NAMALWA (cell line): Measurements from ENCODE around the gene BEST3.
"Not testable (repeated sequence)": the region's sequence is repeated elsewhere in the genome, so short reads cannot be mapped to it uniquely, and the experiment has no call there.

Experiments used
- DNase-seq: peaks from one replicate; pipeline ENCODE4 v3.0.0-alpha.2; 2015; ENCODE audit warnings: low spot score

The BEST3 gene

DNA sequence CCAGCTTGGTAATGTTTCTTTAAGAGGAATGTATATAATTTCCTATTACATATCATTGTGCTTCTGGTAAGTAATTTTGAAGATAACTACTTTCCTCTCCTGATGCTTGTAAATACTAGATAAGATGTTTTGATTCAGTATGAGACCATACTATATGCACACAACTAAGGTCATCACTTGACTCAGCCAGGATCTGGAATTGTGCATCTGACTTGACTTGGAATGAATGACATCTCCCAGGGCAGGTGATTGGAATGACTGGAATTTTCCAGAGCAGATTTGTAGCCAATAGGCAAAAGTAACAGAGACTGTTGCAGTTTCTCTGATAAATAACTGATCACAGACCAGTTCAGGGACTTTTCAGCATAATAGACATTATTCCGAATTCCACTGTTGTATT lies 11.1 kb downstream of the BEST3 start:
- DNase-seq = no peak

DNA sequence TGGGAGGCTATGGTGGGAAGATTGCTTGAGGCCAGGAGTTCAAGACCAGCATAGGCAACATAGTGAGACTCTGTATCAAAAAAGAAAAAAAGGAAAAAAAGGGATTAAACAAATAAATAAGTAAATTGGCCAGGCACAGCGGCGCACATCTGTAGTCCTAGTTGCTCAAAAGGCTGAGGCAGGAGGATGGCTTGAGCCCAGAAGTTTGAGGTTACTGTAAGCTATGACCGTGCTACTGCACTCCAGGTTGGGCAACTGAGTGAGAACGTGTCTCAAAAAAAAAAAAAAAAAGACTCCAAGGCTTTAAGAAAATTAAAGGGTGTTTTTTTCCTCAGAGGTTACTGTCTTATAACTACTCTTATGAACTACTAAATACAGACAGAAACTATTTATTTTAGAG lies 11.7 kb downstream of the BEST3 start:
- DNase-seq = no peak

DNA sequence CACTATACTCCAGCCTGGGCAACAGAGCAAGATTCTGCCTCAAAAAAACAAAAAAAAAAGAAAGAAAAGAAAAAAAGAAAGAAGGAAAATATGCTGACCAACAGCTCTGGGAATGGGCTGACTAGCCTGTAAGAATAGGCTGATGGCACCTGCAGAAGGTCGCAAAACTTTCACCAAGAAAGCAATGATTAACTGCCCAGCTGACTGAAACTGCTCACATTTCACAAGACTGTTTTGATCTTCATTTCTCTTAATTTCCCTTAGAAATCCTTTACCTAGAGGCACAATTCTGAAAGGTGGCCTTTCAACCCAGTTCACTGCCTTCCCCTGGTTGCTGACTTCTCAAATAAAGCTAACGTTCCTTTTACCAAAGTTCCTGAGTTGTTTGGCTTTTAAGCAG lies 12.4 kb downstream of the BEST3 start:
- no peak for DNase-seq

DNA sequence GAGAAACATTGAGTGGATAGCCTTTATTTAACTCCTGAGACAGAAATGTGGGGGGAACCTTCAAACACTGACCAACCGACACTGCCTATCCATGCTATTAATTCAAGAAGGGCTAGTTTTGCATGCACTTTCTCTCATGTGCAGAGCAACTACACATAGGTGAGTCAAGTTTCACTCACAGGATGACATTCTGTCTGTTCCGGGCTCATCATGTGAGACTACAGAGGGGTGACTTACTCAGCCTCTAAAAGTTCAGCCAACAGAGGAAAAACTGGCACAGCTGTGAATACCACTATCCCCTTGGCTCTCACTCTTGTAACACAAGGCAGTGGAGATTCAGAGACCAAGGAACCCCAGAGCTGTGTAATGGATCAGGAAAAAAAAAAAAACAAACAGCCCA lies 13.3 kb downstream of the BEST3 start:
- no peak for DNase-seq

DNA sequence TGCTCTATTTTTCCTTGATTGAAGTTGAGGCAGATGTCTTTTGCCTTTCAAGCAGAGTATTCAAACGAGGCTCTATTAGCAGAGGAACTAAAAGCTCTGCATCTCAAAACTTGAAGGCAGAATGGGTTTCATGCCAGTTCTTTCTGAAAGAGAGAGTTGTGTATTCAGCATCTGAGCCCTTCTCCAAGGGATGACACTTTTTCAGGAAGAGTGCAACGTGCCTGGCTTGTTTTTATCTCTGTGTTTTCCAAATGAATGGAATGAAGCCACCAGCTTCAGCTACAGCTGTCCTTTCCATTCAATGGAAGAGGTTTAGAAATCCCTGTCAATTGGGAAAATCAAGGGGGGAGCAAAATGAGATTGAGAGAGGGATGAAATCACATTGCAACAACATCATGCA lies 14.6 kb downstream of the BEST3 start:
- no peak for DNase-seq

DNA sequence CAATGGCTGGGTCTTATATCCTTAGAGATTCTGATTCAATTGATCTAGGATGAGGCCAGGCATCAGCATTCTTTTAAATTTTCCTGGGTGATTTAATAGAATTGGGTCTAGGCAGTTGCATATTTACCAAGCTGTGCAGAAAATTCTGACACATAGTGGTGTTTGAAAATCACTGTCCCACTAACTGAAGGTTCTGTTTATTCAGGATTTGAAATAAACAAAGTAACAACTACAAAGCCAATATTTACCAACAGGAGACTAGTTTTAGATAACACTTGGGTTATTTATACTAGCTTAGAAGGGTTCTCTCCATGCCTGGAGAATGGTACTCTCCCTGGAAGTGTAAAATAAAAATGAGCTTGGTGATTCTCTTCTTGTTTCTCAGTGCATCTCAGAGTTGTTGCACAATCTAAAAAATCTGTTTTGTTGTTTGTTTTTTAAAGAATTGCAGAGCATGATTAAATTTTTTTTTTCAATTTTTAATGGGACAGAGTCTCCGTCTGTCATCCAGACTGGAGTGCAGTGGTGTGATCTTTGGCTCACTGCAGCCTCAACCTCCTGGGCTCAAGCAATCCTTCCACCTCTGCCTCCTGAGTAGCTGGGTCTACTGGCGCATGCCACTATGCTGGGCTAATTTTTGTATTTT lies 16.9 kb downstream of the BEST3 start:
- DNase-seq = no peak

DNA sequence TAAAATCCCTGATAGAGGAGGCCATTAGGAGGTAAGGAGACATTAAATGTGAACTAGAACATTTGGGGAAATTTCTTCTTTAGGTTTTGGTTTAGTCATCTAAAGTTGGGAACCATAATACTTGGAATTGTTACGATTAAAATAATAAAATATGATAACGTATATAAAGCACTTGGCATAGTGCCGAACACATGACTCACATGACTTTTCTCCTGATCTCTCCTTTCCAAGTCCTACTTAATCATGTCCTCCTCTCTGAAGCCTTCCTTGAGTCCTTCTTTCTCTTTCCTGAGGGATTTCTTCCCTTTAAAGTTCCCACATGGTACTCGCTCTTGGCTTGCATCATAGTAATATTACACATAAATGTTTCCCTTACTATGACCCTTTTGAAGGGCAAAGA lies 20.0 kb downstream of the BEST3 start:
- DNase-seq = no peak

DNA sequence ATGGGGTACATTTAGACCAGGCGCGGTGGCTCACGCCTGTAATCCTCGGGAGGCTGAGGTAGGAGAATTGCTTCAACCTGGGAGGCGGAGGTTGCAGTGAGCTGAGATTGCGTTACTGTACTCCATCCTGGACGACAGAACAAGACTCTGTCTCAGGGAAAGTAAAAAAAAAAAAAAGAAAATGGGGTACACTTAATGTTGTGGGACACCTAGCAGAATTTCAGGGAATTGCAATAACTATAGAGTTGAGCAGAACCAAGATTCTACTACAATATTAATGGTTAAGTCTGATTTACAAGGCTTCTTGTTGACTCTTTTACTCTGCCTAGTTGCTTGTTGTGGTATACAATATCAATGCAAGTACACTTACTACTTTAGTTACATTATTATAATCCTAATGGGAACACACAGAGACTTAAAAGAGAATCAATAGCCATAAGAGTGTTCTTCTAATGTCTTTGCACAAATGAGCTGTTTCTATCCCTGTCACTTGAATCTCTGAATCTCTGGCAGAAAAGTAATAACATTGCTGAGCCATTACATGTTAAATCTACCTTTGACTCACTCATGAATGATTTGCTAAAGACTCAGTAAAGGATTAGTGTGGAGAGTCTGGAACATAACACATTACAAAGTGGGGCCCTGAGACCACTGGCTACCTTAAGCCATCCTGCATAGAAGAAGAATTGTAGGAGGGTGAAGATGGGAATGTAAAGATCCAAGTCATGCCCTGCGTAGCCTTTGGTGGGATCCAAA lies 22.7 kb downstream of the BEST3 start:
- peak; percentile 15 for DNase-seq

DNA sequence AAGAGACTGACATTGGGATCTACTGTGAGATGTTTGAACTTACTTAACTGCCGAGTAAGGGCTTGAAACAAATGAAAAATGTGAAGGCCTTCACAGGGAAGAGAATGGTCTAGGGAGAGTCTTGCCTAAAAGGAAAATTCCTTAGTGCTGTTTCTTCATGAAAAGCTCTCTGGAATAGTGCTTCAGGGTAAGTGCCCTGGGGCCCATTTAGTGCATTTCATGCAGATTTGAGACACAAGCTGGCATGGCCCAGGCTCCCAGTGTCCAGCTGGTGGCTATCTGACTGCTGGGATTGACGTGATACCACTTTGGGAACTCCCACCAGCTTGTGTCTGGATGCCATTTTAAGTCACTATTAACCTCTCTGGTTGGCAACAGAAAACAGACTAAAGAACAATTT lies 26.9 kb downstream of the BEST3 start:
- no peak for DNase-seq

DNA sequence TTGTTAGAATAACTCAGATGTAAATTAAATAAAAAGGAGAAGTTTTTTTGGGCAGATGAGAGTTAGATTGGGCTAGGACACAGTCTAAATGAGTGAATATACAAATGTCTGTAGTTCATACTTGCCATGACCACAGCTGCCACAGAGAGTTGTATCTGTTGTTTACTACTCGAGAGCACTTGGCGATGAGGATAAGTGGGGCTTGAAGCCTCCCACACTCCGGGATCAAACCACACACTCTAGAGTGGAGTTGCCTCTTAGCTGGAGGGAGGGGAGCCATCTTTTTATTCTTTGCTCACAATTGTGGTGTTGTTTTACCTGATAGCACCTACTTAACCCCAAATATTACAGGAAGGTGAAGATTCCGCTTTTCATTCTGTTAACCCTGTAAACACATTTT lies 27.5 kb downstream of the BEST3 start:
- DNase-seq = no peak

DNA sequence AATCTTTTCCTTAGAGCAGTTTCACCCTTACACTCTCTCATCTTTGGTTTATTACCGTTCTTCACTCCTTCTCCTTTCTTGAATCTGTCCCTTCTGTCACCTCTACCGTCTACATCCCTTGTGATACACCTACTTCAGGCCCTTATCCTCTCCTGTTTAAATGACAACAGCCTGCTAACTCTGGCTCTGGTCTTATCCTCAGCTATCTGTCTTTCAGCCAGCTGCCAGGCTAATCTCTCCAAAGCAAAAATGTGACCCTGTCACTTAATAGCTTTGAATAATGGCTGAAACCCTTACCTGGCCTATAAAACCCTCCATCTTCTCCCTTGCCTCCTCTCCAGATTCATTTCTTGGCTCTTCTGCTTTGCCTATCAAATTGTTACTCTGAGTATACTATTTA lies 32.3 kb downstream of the BEST3 start:
- DNase-seq = no peak

DNA sequence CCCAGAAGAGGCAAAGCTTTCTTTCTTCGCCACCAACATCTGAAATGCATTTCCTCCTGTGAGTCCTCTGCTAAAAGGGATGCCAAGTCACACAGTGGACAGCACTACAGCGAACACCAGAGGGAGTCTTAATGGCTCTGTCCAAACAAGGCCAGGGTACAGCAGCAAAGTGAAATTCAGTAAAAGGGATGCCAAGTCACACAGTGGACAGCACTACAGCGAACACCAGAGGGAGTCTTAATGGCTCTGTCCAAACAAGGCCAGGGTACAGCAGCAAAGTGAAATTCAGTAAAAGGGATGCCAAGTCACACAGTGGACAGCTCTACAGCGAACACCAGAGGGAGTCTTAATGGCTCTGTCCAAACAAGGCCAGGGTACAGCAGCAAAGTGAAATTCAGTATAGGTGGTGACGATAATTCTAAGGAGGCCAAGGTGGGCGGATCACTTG lies 34.1 kb downstream of the BEST3 start:
- not testable (repeated sequence) for DNase-seq

DNA sequence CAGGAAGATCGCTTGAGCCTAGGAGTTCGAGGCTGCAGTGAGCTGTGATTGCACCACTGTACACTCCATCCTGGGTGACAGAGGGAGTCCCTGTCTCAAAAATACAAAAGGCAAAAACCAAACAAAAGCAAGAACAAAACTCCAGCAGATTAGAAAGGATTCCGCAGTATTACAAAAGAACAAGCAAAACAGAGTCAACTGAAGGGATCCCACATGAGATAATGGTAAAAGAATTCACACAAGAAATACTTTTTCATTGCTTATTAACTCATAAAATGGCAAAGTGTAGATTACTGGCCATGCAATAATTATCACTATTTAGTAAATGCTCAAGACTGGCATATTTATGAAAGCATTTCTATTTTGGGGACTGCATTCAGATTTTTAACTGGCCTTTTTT lies 35.4 kb downstream of the BEST3 start:
- DNase-seq = no peak

DNA sequence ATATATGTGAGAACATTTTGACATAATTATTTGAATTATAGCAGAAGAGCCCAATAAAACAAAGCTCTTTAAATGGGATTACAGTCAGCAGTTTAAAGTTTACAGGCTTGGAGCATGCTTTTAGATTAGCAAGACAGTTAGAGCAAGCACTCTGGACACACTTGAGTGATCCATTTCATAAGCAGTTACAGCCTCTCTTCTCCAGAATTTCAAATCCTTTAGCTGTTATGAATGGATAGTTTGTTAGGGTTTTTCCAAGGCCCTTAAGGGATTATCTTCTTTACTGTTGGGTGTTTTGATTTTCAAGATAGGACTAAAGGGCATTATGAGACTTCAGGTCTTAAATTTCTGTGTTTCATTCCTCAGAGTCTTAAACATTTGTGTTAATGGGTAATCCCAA lies 36.3 kb downstream of the BEST3 start:
- DNase-seq = no peak

DNA sequence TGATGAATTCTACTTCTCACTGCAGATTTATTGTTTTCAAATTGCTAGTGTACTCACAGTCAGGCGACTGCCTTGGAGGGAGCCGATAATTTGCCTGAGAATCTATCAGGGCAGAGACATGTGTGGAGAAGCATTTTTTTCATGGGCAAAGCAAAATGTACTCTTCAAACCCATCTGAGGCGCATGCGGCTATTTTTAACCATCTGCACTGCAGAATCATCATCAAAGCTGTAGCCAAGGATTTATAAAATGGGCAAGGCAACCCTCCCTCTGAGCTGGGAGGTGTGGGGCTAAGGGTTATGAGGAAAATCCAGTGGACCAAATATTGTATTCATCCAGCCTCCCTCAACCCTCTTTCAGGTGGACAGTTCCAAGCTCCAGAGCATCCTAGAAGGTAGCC lies 37.7 kb downstream of the BEST3 start:
- DNase-seq = no peak

DNA sequence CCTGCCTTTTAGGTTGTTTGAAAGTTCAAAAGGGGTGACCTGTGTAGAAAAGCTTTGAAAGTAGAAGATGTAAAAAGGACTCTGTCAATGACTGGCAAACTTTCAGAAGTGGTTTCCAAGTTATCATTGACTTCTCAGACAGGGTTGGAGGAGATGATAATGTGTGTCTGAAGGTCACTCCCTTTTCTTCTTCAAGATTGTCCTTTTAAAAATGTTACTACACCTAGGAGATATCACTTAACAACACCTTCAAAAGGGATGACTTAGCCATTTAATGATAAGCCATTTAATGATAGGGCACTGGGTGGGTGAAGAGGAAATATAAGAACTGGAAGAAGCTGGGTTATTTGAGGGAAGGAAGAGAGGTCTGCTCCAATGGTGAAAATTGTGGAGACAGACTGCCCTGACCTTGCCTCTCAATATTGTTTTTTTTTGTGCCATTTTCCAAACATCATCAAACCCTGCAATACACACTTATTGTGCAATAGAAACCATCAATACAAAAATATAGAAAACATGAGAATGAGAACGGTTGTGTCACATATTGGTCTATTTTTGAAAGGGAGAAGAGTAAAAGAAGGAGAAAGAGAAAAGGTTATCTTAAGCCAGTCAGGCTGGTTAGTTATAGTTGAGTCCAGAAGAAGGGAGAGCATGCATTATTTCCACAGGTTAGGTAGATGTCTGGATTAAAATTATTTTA lies 38.8 kb downstream of the BEST3 start:
- no peak for DNase-seq

DNA sequence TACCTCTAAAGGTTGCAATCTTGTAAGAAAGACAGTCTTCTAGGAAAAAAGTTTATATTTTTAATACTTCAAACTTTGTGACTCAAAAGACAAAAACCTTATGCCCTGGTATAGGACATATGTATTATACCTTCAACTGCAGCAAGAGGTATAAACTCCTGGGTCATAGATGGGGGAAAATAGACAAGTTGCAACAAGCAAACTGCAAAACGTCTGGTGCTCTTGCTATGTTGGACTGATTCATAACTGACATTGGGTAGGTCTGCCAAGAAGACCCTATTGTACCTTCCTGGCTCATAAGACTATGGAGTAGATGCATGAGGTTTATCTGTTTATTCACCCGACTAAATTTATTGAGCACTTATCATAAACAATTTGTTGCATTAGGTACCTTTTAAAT lies 40.9 kb downstream of the BEST3 start:
- DNase-seq = no peak

DNA sequence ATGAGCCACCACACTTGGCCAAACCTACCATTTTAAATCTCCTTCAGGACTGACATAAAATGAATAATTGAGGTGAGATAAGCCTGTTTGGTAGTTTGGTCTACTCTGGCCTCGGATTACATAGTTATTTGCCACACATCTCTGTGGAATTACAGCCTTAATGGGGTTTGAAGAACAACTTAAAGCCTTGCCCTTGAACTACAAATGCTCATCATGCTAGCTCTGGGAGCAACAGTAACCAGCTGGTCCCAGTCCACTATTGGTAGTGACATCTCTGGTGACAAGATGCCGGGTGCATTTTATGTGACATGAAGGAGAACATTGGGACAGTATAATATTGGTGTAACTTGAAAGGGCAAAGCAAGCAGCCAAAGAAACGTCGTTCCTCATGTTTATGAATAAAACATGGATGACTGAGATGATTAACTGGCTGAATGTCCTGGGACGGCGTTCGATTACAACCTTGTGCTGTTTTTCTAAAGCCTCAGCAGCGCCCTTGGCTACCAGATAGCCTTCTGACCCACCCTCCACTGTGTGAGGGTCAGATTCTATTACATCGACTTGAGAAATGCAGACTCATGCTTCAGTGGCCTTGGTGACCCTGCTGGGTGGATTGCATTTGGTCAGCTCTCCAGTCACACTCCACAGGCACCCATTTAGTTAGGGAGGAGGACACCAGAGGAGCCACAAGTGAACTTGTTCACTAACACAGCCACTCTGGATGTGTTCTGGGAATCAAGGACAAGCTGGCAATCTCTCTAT lies 41.5 kb downstream of the BEST3 start:
- DNase-seq = no peak

DNA sequence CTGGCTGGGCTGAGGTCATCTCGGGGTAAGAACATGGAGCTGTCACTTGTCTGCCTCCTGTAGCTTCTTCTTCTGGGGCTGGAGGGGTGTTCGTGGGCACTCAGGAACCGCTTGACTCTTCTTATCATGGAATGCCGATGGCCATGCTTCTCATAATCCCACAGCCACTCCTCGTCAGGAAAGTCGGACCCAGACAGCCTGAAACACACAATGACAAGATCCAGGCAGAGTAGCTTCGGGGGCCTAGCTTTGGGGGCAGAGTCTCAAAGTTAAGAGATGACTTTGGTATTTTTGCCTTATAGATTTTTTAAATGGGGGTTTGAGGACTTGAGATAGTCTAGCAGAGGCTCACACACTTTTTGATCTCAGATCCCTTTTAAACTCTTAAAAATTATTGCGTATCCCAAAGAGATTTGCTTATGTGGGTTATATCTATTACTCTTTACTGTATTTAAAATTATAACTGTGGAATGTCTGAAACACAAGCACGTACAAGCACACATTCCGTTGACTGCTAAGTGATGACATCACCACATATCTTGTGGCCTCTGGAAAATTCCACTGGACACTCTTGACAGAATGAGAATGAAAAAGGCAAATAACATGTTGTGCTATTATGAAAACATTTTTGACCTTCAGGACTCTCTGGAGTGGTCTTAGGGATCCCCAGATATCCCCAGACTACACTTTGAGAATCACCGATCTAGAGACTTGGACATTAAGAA lies 43.3 kb downstream of the BEST3 start:
- DNase-seq = no peak

DNA sequence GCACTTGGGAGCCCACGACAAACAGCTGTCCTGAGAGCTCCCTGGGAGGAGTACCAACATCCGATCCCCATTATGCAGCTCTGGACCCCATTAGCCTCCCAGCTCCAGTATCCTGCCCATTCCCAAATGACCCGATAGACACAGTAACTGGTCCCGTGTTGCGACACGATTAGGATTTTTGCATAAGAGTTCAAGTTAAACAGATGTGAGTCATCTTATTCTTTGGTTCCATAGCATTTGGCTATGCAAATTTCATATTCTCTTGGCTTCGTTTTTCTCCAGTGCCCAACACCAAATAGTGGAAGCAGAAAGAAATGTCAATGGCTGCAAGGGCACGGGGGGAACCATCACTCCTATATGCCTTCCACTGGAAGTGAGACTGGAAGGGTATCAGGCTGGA lies 45.4 kb downstream of the BEST3 start:
- DNase-seq = no peak

DNA sequence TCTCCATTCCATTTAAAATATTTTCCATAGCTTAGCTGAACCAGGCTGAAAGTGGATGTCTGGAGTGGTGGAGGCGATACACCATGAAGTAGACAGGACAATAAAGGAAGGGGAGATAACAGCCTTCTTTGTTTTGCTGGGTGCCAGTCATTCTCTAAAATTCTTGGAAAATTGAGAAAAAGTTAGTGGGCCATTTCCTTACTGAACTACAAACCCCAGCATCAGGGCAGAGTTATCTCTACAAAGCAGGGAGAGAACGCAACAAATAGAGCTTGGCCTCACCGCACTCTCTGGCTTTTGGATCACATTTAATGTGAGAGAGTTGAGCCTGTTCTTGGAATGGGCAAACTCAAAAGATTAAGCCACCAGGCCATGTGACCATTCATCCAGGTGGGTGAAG lies 47.2 kb downstream of the BEST3 start:
- no peak for DNase-seq

DNA sequence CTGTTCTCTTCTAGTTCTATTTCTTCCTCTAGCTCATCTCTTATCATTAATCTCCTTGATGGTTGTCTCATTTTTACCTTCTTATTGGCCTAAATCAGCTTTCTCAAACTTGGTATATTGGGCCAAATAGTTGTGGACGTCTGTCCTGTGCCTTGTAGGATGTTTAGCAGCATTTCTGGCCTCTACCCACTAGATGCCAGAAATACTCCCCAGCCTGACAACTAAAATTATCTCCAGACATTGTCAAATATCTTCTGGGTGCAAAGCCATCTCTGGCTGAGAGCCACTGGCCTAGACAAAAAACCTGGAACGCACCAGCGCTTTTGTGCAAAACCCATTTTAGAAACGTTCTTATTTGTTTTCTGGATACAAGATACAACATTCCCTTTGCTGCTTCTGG lies 49.6 kb downstream of the BEST3 start:
- no peak for DNase-seq
